ENCODE measurements around the gene EIF4E2.
A peak's percentile ranks its signal among the peaks of the same experiment; 100 is the strongest.

The EIF4E2 gene

GRCh38 chr2:232519581-232520438, 30.7 kb upstream of the EIF4E2 start, which contains the start of gene PRSS56:
Gene PRSS56, plus strand, starts transcription at chr2:232520388. Its CDS starts 211 bp downstream, at chr2:232520599.
- TF ChIP-seq CSDC2 (CRISPR knock-in tag; IDR thresholded peaks at IDR 0.05) (no peak), ESRRG (CRISPR knock-in tag; IDR thresholded peaks at IDR 0.05) (no peak), TOX (CRISPR knock-in tag; IDR thresholded peaks at IDR 0.05; ENCODE audit: borderline replicate concordance) (no peak), ZFP30 (CRISPR knock-in tag; IDR thresholded peaks at IDR 0.05) (no peak)
- TF ChIP-seq, protein P1, sequence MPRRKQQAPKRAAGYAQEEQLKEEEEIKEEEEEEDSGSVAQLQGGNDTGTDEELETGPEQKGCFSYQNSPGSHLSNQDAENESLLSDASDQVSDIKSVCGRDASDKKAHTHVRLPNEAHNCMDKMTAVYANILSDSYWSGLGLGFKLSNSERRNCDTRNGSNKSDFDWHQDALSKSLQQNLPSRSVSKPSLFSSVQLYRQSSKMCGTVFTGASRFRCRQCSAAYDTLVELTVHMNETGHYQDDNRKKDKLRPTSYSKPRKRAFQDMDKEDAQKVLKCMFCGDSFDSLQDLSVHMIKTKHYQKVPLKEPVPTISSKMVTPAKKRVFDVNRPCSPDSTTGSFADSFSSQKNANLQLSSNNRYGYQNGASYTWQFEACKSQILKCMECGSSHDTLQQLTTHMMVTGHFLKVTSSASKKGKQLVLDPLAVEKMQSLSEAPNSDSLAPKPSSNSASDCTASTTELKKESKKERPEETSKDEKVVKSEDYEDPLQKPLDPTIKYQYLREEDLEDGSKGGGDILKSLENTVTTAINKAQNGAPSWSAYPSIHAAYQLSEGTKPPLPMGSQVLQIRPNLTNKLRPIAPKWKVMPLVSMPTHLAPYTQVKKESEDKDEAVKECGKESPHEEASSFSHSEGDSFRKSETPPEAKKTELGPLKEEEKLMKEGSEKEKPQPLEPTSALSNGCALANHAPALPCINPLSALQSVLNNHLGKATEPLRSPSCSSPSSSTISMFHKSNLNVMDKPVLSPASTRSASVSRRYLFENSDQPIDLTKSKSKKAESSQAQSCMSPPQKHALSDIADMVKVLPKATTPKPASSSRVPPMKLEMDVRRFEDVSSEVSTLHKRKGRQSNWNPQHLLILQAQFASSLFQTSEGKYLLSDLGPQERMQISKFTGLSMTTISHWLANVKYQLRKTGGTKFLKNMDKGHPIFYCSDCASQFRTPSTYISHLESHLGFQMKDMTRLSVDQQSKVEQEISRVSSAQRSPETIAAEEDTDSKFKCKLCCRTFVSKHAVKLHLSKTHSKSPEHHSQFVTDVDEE (CRISPR knock-in tag; IDR thresholded peaks at IDR 0.05): no peak
- ATAC-seq: no peak

GRCh38 chr2:232520489-232520888, 30.0 kb upstream of the EIF4E2 start:
- no peak for ATAC-seq
- TF ChIP-seq ZFP3 (CRISPR knock-in tag; IDR thresholded peaks at IDR 0.05) (no peak), OSR1 (CRISPR knock-in tag; IDR thresholded peaks at IDR 0.05) (no peak), CSRNP3 (CRISPR knock-in tag; IDR thresholded peaks at IDR 0.05) (no peak), ISL1 (CRISPR knock-in tag; IDR thresholded peaks at IDR 0.05) (no peak), ZNF565 (CRISPR knock-in tag; conservative IDR thresholded peaks at IDR 0.05; ENCODE audit: low read depth) (no peak), ARNTL (CRISPR knock-in tag; IDR thresholded peaks at IDR 0.05; ENCODE audit: borderline replicate concordance, low read depth) (no peak), RARB (CRISPR knock-in tag; IDR thresholded peaks at IDR 0.05) (no peak), GLIS3 (CRISPR knock-in tag; IDR thresholded peaks at IDR 0.05) (no peak), TCF4 (CRISPR knock-in tag; IDR thresholded peaks at IDR 0.05; ENCODE audit: borderline replicate concordance) (no peak)
- TF ChIP-seq, protein P1 (CRISPR knock-in tag; IDR thresholded peaks at IDR 0.05): no peak

DNA sequence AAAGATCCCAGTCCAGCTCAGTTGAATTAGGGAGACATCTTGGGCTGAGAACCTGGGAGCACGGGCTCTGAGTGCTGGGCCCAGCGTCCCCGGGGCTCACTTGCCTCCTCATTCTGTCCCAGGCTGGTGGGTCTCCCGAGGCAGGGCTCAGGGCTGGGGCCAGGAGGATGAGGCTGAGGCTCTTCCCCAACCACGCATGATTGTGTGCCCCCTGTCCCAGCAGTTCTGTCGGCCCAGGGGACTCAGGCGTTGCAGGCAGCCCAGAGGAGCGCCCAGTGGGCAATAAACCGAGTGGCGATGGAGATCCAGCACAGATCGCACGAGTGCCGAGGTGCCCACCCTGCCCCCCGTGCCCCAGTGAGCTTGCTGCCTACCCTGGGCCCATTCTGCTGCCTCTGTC, 29.4 kb upstream of the EIF4E2 start:
- no peak for TF ChIP-seq ESRRG (CRISPR knock-in tag; IDR thresholded peaks at IDR 0.05)
- TF ChIP-seq ZC3H10 (CRISPR knock-in tag; IDR thresholded peaks at IDR 0.05): no peak
- ATAC-seq: no peak

DNA sequence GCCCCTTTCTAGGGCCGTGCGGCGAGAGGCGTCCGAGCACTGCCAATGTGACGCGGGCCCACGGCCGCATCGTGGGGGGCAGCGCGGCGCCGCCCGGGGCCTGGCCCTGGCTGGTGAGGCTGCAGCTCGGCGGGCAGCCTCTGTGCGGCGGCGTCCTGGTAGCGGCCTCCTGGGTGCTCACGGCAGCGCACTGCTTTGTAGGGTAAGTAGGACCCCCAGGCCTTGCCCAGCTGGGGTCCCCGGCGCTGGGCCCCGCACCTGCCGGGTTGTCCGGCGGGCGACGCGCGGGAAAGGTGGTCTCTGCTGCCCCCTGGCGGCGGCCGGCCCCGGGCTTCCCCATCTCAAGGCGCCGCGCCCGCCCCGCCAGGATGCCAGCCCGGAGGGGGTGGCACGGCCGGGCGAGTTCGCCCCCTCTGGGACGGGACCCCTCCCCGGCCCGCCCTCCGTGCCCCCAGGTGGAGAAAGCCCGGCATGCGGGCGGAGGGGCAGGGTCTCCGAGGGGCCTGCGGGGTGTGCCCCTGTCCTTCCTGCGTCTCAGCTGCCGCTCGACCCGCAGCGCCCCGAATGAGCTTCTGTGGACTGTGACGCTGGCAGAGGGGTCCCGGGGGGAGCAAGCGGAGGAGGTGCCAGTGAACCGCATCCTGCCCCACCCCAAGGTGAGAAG, 28.4 kb upstream of the EIF4E2 start:
- ATAC-seq: peak; percentile 74
- no peak for TF ChIP-seq POU6F1 (CRISPR knock-in tag; IDR thresholded peaks at IDR 0.05; ENCODE audit: borderline replicate concordance, low read depth)
- TF ChIP-seq, protein P2, sequence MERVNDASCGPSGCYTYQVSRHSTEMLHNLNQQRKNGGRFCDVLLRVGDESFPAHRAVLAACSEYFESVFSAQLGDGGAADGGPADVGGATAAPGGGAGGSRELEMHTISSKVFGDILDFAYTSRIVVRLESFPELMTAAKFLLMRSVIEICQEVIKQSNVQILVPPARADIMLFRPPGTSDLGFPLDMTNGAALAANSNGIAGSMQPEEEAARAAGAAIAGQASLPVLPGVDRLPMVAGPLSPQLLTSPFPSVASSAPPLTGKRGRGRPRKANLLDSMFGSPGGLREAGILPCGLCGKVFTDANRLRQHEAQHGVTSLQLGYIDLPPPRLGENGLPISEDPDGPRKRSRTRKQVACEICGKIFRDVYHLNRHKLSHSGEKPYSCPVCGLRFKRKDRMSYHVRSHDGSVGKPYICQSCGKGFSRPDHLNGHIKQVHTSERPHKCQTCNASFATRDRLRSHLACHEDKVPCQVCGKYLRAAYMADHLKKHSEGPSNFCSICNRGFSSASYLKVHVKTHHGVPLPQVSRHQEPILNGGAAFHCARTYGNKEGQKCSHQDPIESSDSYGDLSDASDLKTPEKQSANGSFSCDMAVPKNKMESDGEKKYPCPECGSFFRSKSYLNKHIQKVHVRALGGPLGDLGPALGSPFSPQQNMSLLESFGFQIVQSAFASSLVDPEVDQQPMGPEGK (CRISPR knock-in tag; IDR thresholded peaks at IDR 0.05; ENCODE audit: borderline replicate concordance): no peak
- TF ChIP-seq ZC3H10 (CRISPR knock-in tag; IDR thresholded peaks at IDR 0.05): no peak
- no peak for TF ChIP-seq ZNF8 (CRISPR knock-in tag; IDR thresholded peaks at IDR 0.05)
- TF ChIP-seq PPARA (CRISPR knock-in tag; IDR thresholded peaks at IDR 0.05; ENCODE audit: borderline replicate concordance): no peak
- TF ChIP-seq CSDC2 (CRISPR knock-in tag; IDR thresholded peaks at IDR 0.05): no peak
- TF ChIP-seq ZNF70 (CRISPR knock-in tag; IDR thresholded peaks at IDR 0.05): no peak
- no peak for TF ChIP-seq ISL1 (CRISPR knock-in tag; IDR thresholded peaks at IDR 0.05)
